Muscle layer of duodenum (tissue), 2 donors: Measurements from ENCODE around the gene PAX5.
"Not testable (repeated sequence)": the region's sequence is repeated elsewhere in the genome, so short reads cannot be mapped to it uniquely, and the experiment has no call there.

Experiments
- H3K27ac ChIP-seq: one replicate; pipeline ENCODE4 v1.7.0; 2013; ENCODE audit warnings: mild to moderate bottlenecking, low read length
- H3K27me3 ChIP-seq: one replicate; pipeline ENCODE4 v1.7.0; 2013; ENCODE audit warnings: low read depth, mild to moderate bottlenecking, control low read depth, low read length
- H3K36me3 ChIP-seq, 2 donors: one replicate each; pipeline ENCODE4 v1.7.0; 2013; ENCODE audit warnings: low read length in 2 of 2, control low read depth in 1 of 2, mild to moderate bottlenecking in 1 of 2; ENCODE audit not compliant: insufficient read depth in 2 of 2, control insufficient read depth in 1 of 2
- H3K4me1 ChIP-seq, 2 donors: one replicate each; pipeline ENCODE4 v1.7.0; 2013; ENCODE audit warnings: low read length in 2 of 2, mild to moderate bottlenecking in 2 of 2, control low read depth in 1 of 2, moderate library complexity in 1 of 2; ENCODE audit not compliant: insufficient read depth in 2 of 2, control insufficient read depth in 1 of 2
- H3K4me3 ChIP-seq, 2 donors: one replicate each; pipeline ENCODE4 v1.7.0; 2013; ENCODE audit warnings: low read length in 2 of 2, low read depth in 1 of 2, mild to moderate bottlenecking in 1 of 2
- H3K9me3 ChIP-seq, 2 donors: one replicate each; pipeline ENCODE4 v1.7.0; 2013; ENCODE audit warnings: low read length in 2 of 2, control low read depth in 1 of 2, mild to moderate bottlenecking in 1 of 2; ENCODE audit not compliant: control insufficient read depth in 1 of 2
- donor health status: healthy.

PAX5 gene

GRCh38 chr9:37033682-37034304, at the start of gene PAX5:
Gene PAX5 (minus strand): TSS chr9:37034268. CDS start chr9:37034031, 237 bp downstream.
- H3K4me3 ChIP-seq = peak within 1 kb of the TSS in 1 of 2 donors; percentile 41
- H3K9me3 ChIP-seq = peaks cover 0 to 2% of the 10 kb centered on the region in 2 donors
- H3K27me3 ChIP-seq = peaks cover 92% of the 10 kb centered on the region
- H3K36me3 ChIP-seq = no peaks in the 10 kb centered on the region
- peaks cover 0 to 59% of the 10 kb centered on the region in 2 donors for H3K4me1 ChIP-seq
- H3K27ac ChIP-seq = no peak within 1 kb of the TSS

GRCh38 chr9:37083654-37084053, 49.6 kb upstream of the PAX5 start:
- Histone ChIP-seq H3K27ac (no peak overlapping the region), H3K36me3 (peaks cover 15 to 17% of the 10 kb centered on the region in 2 donors), H3K9me3 (no peaks in the 10 kb centered on the region), H3K4me1 (peaks cover 5% of the 10 kb centered on the region in 2 donors), H3K27me3 (no peaks in the 10 kb centered on the region), H3K4me3 (no peak overlapping the region)

- Histone ChIP-seq H3K9me3 (no peaks in the 10 kb centered on the region), H3K27ac (no peak overlapping the region), H3K36me3 (peaks cover 8% of the 10 kb centered on the region in 2 donors), H3K27me3 (no peaks in the 10 kb centered on the region), H3K4me3 (no peak overlapping the region), H3K4me1 (peaks cover 5% of the 10 kb centered on the region in 2 donors)
Observed at GRCh38 chr9:37082214-37082765, 48.2 kb upstream of the PAX5 start.

- not testable (repeated sequence) for H3K4me3 ChIP-seq, H3K36me3 ChIP-seq, H3K27ac ChIP-seq, H3K27me3 ChIP-seq, H3K4me1 ChIP-seq, H3K9me3 ChIP-seq
Observed at GRCh38 chr9:37081507-37081906, 47.4 kb upstream of the PAX5 start.

- H3K4me1 ChIP-seq, H3K27me3 ChIP-seq, H3K9me3 ChIP-seq, H3K36me3 ChIP-seq: not testable (repeated sequence)
- Histone ChIP-seq H3K27ac (peak overlapping the region; percentile 61), H3K4me3 (peak overlapping the region; percentile 75 to 77)
Observed at GRCh38 chr9:37080165-37080628, 46.1 kb upstream of the PAX5 start.

- Histone ChIP-seq H3K4me3 (peak overlapping the region; percentile 75 to 77), H3K27ac (peak overlapping the region; percentile 61), H3K9me3 (no peaks in the 10 kb centered on the region), H3K4me1 (peaks cover 2 to 5% of the 10 kb centered on the region in 2 donors), H3K27me3 (no peaks in the 10 kb centered on the region), H3K36me3 (no peaks in the 10 kb centered on the region)
Observed at GRCh38 chr9:37079370-37080164, 45.5 kb upstream of the PAX5 start.

GRCh38 chr9:37074790-37075189, 40.7 kb upstream of the PAX5 start:
- H3K27me3 ChIP-seq, H3K4me3 ChIP-seq, H3K9me3 ChIP-seq, H3K36me3 ChIP-seq, H3K27ac ChIP-seq, H3K4me1 ChIP-seq: not testable (repeated sequence)

- no peak overlapping the region for H3K27ac ChIP-seq
- H3K4me3 ChIP-seq = no peak overlapping the region
- H3K4me1 ChIP-seq = no peaks in the 10 kb centered on the region
- no peaks in the 10 kb centered on the region for H3K36me3 ChIP-seq
- H3K9me3 ChIP-seq = no peaks in the 10 kb centered on the region
- peaks cover 9% of the 10 kb centered on the region for H3K27me3 ChIP-seq
Observed at GRCh38 chr9:37066139-37066725, 32.2 kb upstream of the PAX5 start.

- Histone ChIP-seq H3K36me3 (no peaks in the 10 kb centered on the region), H3K9me3 (no peaks in the 10 kb centered on the region), H3K27me3 (peaks cover 9% of the 10 kb centered on the region), H3K27ac (no peak overlapping the region), H3K4me3 (no peak overlapping the region), H3K4me1 (no peaks in the 10 kb centered on the region)
Observed at GRCh38 chr9:37062336-37062735, 28.3 kb upstream of the PAX5 start.

GRCh38 chr9:37061768-37062167, 27.7 kb upstream of the PAX5 start:
- Histone ChIP-seq H3K4me3 (no peak overlapping the region), H3K27ac (no peak overlapping the region), H3K36me3 (no peaks in the 10 kb centered on the region), H3K4me1 (no peaks in the 10 kb centered on the region), H3K9me3 (no peaks in the 10 kb centered on the region), H3K27me3 (peaks cover 9% of the 10 kb centered on the region)

- H3K27me3 ChIP-seq = peaks cover 3% of the 10 kb centered on the region
- no peaks in the 10 kb centered on the region for H3K9me3 ChIP-seq
- no peak overlapping the region for H3K27ac ChIP-seq
- H3K4me3 ChIP-seq = no peak overlapping the region
- H3K4me1 ChIP-seq = no peaks in the 10 kb centered on the region
- H3K36me3 ChIP-seq = no peaks in the 10 kb centered on the region
Observed at GRCh38 chr9:37060833-37061232, 26.8 kb upstream of the PAX5 start.
